HG03103 (cell line): Measurements from ENCODE around the gene RNF180.
"Not testable (repeated sequence)": the region's sequence is repeated elsewhere in the genome, so short reads cannot be mapped to it uniquely, and the experiment has no call there.

Experiments used
- ATAC-seq: cut with Tn5 transposase; IDR thresholded peaks from one replicate; pipeline ENCODE4 v1.9.1; 2021; ENCODE audit warnings: low read depth; ENCODE audit not compliant: unreplicated experiment

Gene RNF180

DNA sequence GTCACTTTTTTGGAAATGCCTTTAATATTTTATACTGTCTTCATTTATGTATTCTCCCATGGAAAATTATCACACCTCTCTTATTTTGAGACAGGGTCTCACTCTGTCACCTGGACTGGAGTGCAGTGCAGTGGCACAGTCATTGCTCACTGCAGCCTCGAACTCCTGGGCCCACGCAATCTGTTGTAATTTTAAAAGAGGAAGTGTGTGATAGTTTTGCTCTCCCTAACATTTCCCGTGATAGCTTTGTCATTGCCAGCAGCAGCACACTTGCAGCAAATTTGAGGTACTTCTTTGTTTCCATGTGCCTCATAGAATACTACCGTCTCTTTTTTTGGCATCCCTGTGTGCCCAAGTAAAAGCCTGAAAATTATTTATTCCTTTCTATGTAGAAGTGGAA lies 103.5 kb downstream of the RNF180 start:
- no peak for ATAC-seq

DNA sequence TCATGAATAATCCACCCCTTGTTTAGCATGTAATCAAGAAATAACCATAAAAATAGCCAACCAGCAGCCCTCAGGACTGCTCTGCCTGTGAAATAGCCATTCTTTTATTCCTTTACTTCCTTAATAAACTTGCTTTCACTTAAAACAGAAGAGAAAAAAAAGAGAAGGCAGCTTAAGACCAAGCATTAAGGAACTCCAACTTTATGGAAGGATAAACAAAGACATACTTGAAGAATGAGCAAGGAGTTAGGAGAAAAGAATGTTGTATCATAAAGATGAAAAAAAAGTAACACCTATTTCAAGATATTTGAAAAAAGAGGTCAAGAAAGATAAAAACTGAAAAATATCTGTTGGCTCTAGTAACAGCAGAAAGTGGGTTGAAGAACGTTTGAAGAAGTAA lies 107.6 kb downstream of the RNF180 start:
- ATAC-seq = no peak

- no peak for ATAC-seq
Measured at GRCh38 chr5:64285188-64286130, 119.8 kb downstream of the RNF180 start.

GRCh38 chr5:64286381-64286780 lies 120.7 kb downstream of the RNF180 start:
- ATAC-seq = no peak

DNA sequence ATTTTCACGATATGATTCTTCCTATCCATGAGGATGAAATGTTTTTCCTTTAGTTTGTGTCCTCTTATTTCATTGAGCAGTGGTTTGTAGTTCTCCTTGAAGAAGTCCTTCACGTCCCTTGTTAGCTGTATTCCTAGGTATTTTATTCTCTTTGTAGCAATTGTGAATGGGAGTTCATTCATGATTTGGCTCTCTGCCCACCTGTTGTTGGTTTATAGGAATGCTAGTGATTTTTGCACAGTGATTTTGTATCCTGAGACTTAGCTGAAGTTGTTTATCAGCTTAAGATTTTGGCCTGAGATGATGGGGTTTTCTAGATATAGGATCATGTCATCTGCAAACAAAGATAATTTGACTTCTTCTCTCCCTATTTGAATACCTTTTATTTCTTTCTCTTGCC lies 122.9 kb downstream of the RNF180 start:
- not testable (repeated sequence) for ATAC-seq

- ATAC-seq = no peak
Measured at GRCh38 chr5:64292611-64293215, 127.1 kb downstream of the RNF180 start.

DNA sequence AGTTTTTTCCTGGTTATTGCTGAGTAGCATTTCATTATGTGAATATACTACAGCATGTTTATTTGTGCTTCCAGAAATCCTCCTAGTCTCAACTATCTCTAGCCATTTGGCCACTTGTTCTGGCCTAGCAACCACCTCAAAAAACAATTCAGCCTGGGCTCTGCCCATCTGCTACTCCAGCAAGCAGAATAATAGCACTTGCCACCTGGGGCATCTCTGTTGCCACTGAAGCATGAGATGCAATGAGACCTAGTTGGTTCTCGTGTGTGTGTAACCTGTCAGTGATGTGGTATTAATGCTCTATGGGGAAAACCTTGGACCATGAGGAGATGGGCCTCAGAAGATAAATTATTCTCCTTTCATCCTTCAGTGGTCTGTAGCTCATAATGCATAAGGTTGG lies 129.5 kb downstream of the RNF180 start:
- ATAC-seq = no peak

DNA sequence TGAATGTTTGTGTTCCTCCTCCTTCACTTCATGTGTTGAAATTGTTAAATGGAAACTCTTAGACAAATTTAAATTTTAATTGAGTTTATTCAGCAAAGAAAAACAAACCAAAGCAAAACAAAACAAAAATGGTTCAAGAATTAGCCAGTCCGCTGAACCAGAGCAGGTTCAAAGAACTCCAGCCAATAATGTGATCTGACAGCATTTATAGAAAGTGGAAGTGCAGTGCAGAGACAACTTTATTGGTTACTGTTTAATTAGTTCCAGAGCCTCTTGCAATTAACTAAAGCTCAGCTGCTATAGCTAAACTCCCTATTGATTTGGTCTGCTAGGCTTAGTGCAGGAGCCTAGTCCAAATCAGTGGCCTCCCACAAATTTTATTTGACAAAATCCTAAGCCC lies 132.9 kb downstream of the RNF180 start:
- ATAC-seq = no peak

DNA sequence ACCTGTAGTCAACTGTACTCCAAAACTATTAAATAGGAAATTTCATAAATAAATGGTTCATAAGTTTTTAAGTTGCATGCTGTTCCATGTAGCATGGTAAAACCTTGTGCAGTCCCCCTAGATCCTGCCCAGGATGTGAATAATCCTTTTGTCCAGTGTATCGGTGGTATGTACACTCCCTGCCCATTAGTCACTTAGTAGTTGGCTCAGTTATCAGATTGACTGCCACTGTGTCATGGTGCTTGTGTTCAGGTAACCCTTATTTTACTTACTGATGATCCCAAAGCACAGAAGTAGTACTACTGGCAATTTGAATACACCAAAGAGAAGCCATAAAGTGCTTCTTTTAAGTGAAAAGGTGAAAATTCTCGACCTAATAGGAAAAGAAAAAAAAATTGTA lies 134.2 kb downstream of the RNF180 start:
- ATAC-seq = no peak

GRCh38 chr5:64301566-64301965 lies 135.9 kb downstream of the RNF180 start:
- no peak for ATAC-seq

DNA sequence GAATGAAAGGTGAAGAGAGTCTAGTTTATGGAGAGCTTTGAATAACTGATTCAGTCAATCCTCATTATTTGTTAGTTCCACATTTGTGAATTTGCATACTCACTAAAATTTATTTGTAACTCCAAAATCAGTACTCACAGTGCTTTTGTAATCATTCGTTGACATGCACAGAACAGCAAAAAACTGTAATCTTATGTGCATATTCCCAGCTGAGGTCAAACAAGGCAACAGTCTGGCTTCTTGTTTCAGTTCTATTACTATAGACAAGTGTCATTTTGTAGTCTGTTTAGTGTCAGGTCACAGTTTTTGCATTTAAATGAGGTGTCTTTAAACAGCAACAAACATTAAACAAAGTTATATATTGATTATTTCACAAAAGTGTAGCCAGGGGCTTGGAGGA lies 142.5 kb downstream of the RNF180 start:
- no peak for ATAC-seq

DNA sequence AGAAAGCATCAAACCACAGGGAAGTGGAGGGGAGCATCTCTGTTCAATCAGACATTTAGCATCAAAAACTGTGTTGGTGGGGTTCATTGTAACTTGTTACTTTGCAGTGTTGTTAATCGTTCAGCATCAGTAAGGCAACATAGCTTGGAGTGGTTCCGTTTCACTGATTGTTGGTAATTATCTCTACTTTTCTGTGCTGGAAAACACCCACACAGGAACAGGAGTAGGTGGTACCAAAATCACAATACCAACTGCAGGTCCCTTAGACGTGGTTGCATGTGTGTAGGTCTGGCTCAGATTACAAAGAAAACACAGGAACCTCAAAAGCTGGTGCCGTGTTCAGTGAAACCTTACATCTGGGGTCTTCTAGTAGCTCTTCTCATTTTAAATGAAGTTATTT lies 146.8 kb downstream of the RNF180 start:
- no peak for ATAC-seq

- ATAC-seq = no peak
Measured at GRCh38 chr5:64315778-64316177, 150.1 kb downstream of the RNF180 start.

DNA sequence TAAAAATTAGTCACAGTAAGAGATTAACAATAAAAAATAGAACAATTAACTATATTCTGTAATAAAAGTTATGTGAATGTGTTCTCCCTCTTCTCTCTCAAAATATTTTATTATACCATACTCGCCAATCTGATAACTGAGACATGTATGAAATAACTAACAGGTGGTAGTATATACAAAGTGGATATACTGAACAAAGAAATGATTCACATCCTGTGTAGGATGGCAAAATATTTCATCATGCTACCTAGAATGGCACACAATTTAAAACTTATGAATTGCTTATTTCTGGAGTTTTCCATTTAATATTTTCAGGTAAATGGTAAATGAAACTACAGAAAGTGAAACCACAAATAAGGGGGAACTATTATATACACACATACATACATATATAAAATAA lies 152.5 kb downstream of the RNF180 start:
- ATAC-seq = no peak

DNA sequence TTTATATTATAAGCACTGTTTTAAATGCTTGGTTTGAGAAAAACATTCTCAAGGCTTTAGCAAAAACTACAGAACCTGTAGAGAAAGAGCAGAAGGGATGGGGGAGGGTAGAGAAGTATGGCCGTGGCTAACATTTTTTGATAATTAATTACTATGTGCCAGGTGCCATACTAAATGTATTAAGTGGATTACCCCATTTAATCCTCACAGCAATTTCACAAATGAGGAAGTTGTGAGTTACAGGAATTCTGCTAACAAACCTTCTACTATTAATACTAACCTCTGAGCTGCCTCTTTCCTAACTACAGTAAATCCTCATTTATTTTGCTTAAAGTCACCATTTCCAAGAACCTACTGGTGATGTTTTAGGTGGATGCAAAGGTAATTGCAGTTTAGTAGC lies 157.9 kb downstream of the RNF180 start:
- ATAC-seq = no peak

DNA sequence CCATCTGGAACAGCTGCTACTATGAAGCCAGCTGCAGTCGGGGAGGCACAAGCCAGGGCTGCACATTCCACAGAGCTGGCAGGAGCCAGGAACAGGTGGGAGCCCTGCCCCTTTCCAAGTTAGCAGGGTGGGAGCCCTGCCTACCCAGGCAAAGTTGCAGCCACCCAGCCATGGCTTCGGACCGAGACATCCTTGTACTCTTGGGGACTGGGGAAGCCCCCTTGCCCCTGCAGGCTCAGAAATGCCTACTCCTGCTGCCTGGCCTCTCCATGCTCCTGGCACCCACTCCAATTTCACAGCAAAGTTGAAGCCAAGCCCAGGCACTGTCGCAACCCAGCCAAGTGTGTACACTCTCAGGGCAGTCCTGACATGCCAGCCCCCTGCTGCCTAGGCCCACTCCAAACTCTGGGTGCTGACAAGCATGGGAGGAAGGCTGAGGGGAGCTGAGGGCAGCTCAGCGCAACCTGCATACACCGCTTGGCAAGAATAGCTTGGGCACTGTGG lies 165.1 kb downstream of the RNF180 start:
- no peak for ATAC-seq

- ATAC-seq = no peak
Measured at GRCh38 chr5:64331597-64332277, 166.1 kb downstream of the RNF180 start.

- no peak for ATAC-seq
Measured at GRCh38 chr5:64333886-64334285, 168.2 kb downstream of the RNF180 start.

DNA sequence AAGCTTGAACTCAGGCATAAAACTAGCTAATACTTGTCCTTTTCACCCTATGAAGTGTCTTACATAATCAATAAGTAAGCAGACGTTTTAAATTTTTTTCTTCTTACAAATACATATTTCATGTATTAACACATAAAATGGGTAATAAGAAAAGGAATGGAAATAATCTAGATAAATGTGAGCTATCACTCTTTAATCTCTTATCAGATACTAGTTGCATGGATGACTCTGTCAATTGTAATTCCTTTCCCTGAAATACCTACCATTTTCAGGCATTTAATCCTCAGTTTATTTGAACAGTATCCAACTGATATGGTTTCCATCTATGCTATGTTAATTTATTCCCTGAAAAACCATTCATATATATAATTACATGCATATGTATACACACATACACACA lies 174.1 kb downstream of the RNF180 start:
- ATAC-seq = no peak

- ATAC-seq = no peak
Measured at GRCh38 chr5:64340293-64340692, 174.7 kb downstream of the RNF180 start.

GRCh38 chr5:64341340-64341739 lies 175.7 kb downstream of the RNF180 start:
- ATAC-seq = no peak
